Stimulated activated CD8-positive, alpha-beta memory T cell treated with anti-CD3 and anti-CD28 coated beads, Interleukin-4, amount 100 ng/mL, for 1 hour (primary cell): ENCODE measurements around the gene MPHOSPH9.

Experiments
- DNase-seq, 2 donors: peaks; one replicate each; pipeline ENCODE4 v3.0.0-alpha.2; 2020; ENCODE audit warnings: low read depth in 2 of 2, low spot score in 1 of 2

Gene MPHOSPH9

DNA sequence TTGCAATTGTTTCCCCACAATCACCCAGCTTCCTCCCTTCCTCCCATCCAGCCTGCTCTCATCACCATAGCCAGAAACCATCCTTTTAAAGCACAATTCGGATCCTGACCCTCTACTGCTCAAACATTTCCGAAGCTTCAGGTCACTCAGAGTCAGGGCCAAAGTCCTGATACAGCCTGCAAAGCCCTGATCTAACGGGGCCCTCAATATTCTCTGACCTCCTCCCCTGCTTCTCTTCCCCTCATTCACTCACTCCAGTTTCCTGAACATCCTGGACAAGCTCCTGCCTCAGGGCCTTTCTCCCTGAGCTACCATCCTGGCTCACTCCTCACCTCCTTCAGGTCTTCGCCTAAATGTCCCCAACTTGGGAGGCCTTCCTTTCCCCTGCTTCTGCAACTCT is 128.1 kb downstream of the MPHOSPH9 start:
- DNase-seq = no peak
